HEK293T (cell line): ENCODE measurements around the gene CTU1.

Source experiments
- CTCF ChIA-PET: fragments of 350-600 bp; formaldehyde crosslinking; extraction: SDS; loops from one replicate; lab custom pipeline; 2021; ENCODE audit warnings: antibody characterized with exemption, inconsistent platforms; lab: Yijun Ruan, JAX
- POLR2A ChIA-PET: fragments of 350-600 bp; formaldehyde crosslinking; extraction: SDS; loops from one replicate; lab custom pipeline; 2020; ENCODE audit warnings: antibody characterized with exemption, inconsistent platforms; lab: Yijun Ruan, JAX
- DNase-seq: peaks from one replicate; pipeline ENCODE4 v3.0.0; 2012; ENCODE audit warnings: mixed read lengths; ENCODE audit errors: extremely low spot score
- ARNT ChIP-seq: fragments of 450-650 bp; IDR thresholded peaks from 2 replicates; pipeline ENCODE4 v1.6.1; 2017; ENCODE audit warnings: mild to moderate bottlenecking
- BHLHE40 ChIP-seq: fragments of 450-650 bp; IDR thresholded peaks from 2 replicates; pipeline ENCODE4 v1.6.1; 2016; ENCODE audit warnings: mild to moderate bottlenecking, moderate library complexity, borderline replicate concordance
- CTBP1 ChIP-seq: fragments of 450-650 bp; IDR thresholded peaks from 2 replicates; pipeline ENCODE4 v1.6.1; 2016; ENCODE audit warnings: borderline replicate concordance
- ELF4 ChIP-seq: fragments of 450-650 bp; IDR thresholded peaks from 2 replicates; pipeline ENCODE4 v1.6.1; 2017; ENCODE audit warnings: antibody characterized with exemption
- FOXA1 ChIP-seq: fragments of 450-650 bp; IDR thresholded peaks from 2 replicates; pipeline ENCODE4 v1.6.1; 2016; ENCODE audit warnings: mild to moderate bottlenecking
- FOXK2 ChIP-seq: fragments of 450-650 bp; IDR thresholded peaks from 2 replicates; pipeline ENCODE4 v1.6.1; 2016; ENCODE audit warnings: mild to moderate bottlenecking
- FOXM1 ChIP-seq: fragments of 450-650 bp; IDR thresholded peaks from 2 replicates; pipeline ENCODE4 v1.6.1; 2017; ENCODE audit warnings: mild to moderate bottlenecking, borderline replicate concordance
- HDGF ChIP-seq: fragments of 450-650 bp; IDR thresholded peaks from 2 replicates; pipeline ENCODE4 v1.6.1; 2017; ENCODE audit warnings: antibody characterized with exemption, borderline replicate concordance
- L3MBTL2 ChIP-seq: fragments of 450-650 bp; conservative IDR thresholded peaks from 2 replicates; pipeline ENCODE4 v1.6.1; 2016; ENCODE audit warnings: mild to moderate bottlenecking
- LEF1 ChIP-seq: fragments of 450-650 bp; IDR thresholded peaks from 2 replicates; pipeline ENCODE4 v1.6.1; 2017; ENCODE audit warnings: mild to moderate bottlenecking, borderline replicate concordance
- NFRKB ChIP-seq: fragments of 450-650 bp; IDR thresholded peaks from 2 replicates; pipeline ENCODE4 v1.6.1; 2016; ENCODE audit warnings: mild to moderate bottlenecking, moderate library complexity
- SP1 ChIP-seq: fragments of 450-650 bp; IDR thresholded peaks from 2 replicates; pipeline ENCODE4 v1.6.1; 2017
- SUZ12 ChIP-seq: fragments of 450-650 bp; IDR thresholded peaks from 2 replicates; pipeline ENCODE4 v1.6.1; 2016; ENCODE audit warnings: mild to moderate bottlenecking
- TARDBP ChIP-seq: fragments of 450-650 bp; IDR thresholded peaks from 2 replicates; pipeline ENCODE4 v1.6.1; 2016
- ZNF384 ChIP-seq: fragments of 450-650 bp; IDR thresholded peaks from 2 replicates; pipeline ENCODE4 v1.6.1; 2016
- TF ChIP-seq, protein P1 (sequence below): fragments of 450-650 bp; IDR thresholded peaks from 2 replicates; pipeline ENCODE4 v1.6.1; 2016

The CTU1 gene

DNA sequence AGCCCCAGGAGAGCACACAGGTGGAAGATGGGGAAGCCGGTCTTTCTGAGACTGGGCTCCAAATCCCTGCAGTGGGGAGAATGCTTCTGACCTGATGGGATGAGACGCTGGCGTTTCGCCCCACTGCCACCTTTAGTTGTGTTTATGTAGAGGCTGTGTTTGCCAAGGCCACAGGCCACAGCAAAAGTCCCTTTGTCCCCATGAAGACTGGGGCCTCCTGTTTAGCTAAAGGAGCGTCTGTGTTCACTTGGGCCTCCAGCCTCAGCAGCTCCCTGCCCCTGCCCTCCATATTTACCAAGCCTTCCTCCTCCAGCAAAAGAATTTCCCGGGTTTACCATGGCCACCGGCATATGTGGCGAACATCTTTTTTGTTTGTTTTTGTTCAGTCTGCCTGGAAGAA is 15.1 kb downstream of the CTU1 start:
- ChIA-PET CTCF (interaction anchor here (1.4 kb wide), 1 partner anchor 72 kb away, joined by 3 read pairs; no protein-coding TSS in a partner anchor), POLR2A (no interaction called here)
- TF ChIP-seq CTBP1 (no peak), TARDBP (no peak), LEF1 (no peak), L3MBTL2 (no peak), HDGF (no peak), SUZ12 (no peak), ZNF384 (no peak), NFRKB (no peak), FOXM1 (no peak), BHLHE40 (no peak), SP1 (no peak), FOXA1 (no peak), FOXK2 (no peak), ELF4 (no peak), ARNT (no peak)
- TF ChIP-seq, protein P1, sequence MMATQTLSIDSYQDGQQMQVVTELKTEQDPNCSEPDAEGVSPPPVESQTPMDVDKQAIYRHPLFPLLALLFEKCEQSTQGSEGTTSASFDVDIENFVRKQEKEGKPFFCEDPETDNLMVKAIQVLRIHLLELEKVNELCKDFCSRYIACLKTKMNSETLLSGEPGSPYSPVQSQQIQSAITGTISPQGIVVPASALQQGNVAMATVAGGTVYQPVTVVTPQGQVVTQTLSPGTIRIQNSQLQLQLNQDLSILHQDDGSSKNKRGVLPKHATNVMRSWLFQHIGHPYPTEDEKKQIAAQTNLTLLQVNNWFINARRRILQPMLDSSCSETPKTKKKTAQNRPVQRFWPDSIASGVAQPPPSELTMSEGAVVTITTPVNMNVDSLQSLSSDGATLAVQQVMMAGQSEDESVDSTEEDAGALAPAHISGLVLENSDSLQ = no peak

GRCh38 chr19:51091895-51092873 is 16.0 kb downstream of the CTU1 start:
- CTCF ChIA-PET = no interaction called here
- POLR2A ChIA-PET = no interaction called here
- TF ChIP-seq, protein P1 = no peak
- TF ChIP-seq FOXM1 (no peak), FOXK2 (no peak), BHLHE40 (no peak), SUZ12 (no peak), ARNT (no peak), ELF4 (no peak), ZNF384 (no peak), NFRKB (no peak), L3MBTL2 (no peak)
- no peak for DNase-seq

More for the DNA sequence above, 15.1 kb downstream of the CTU1 start:
- no peak for DNase-seq

GRCh38 chr19:51091126-51091525 is 17.1 kb downstream of the CTU1 start:
- CTCF ChIA-PET = no interaction called here
- no peak for DNase-seq
- POLR2A ChIA-PET = no interaction called here
- TF ChIP-seq FOXK2 = no peak
- no peak for TF ChIP-seq SP1
- TF ChIP-seq FOXM1 = no peak
- no peak for TF ChIP-seq LEF1
- TF ChIP-seq CTBP1 = no peak
- no peak for TF ChIP-seq ELF4
- no peak for TF ChIP-seq HDGF
- TF ChIP-seq L3MBTL2 = no peak
- TF ChIP-seq FOXA1 = no peak
- no peak for TF ChIP-seq NFRKB
- TF ChIP-seq, protein P1 = no peak
- no peak for TF ChIP-seq ZNF384
- TF ChIP-seq ARNT = no peak
- no peak for TF ChIP-seq BHLHE40
- no peak for TF ChIP-seq SUZ12
- TF ChIP-seq TARDBP = no peak

DNA sequence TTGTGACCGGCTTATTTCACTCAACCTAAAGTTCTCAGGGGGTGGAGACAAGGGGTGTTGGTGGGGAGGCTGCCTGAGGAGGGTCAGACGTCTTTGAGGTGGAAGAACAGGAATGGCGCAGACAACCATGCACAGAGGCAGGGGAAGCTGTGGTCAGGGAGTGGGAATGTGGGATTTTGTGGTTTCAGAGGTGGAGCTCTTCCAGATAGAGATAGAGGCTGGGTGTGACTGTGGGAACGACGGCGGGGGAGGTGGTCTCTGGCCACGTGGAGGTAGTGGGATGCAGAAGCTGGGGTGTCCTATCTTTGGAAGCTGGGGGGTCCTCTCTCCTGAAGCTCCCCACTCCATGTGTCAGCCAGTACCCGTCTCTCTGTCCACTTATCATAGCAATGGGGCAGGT is 17.7 kb downstream of the CTU1 start:
- TF ChIP-seq FOXA1 = no peak
- no peak for TF ChIP-seq L3MBTL2
- TF ChIP-seq CTBP1 = no peak
- no peak for TF ChIP-seq SUZ12
- no peak for TF ChIP-seq TARDBP
- TF ChIP-seq ZNF384 = no peak
- no peak for TF ChIP-seq BHLHE40
- no peak for TF ChIP-seq ELF4
- no peak for TF ChIP-seq FOXM1
- TF ChIP-seq, protein P1 = no peak
- TF ChIP-seq NFRKB = no peak
- no peak for TF ChIP-seq FOXK2
- no peak for TF ChIP-seq LEF1
- TF ChIP-seq HDGF = no peak
- no peak for TF ChIP-seq SP1
- no peak for TF ChIP-seq ARNT
- CTCF ChIA-PET = no interaction called here

GRCh38 chr19:51089786-51090185 is 18.4 kb downstream of the CTU1 start:
- POLR2A ChIA-PET = no interaction called here
- no peak for DNase-seq

More for the DNA sequence above, 17.7 kb downstream of the CTU1 start:
- POLR2A ChIA-PET = no interaction called here
- no peak for DNase-seq

More at GRCh38 chr19:51089786-51090185, 18.4 kb downstream of the CTU1 start:
- CTCF ChIA-PET = no interaction called here
- TF ChIP-seq ZNF384 (no peak), FOXM1 (no peak), CTBP1 (no peak), FOXK2 (no peak), SUZ12 (no peak), ELF4 (no peak), FOXA1 (no peak), NFRKB (no peak), LEF1 (no peak), L3MBTL2 (no peak), TARDBP (no peak), BHLHE40 (no peak), ARNT (no peak), HDGF (no peak), SP1 (no peak)
- TF ChIP-seq, protein P1 = no peak
